Activated T-cell treated with anti-CD3 and anti-CD28 coated beads for 4 hours (primary cell): Measurements from ENCODE around the gene ADAMTSL3.

Experiments
- DNase-seq: peaks from one replicate; pipeline ENCODE4 v3.0.0-alpha.2; 2020

Gene ADAMTSL3

GRCh38 chr15:83653639-83654378 is at the start of gene ADAMTSL3:
Gene ADAMTSL3 (plus strand): TSS chr15:83654123. CDS start chr15:83655762, 1,639 bp downstream.
- no peak for DNase-seq

- DNase-seq, result no peak
Measured at GRCh38 chr15:83604549-83604948, 49.4 kb upstream of the ADAMTSL3 start.

GRCh38 chr15:83605111-83605945 is 48.6 kb upstream of the ADAMTSL3 start:
- no peak for DNase-seq

DNA sequence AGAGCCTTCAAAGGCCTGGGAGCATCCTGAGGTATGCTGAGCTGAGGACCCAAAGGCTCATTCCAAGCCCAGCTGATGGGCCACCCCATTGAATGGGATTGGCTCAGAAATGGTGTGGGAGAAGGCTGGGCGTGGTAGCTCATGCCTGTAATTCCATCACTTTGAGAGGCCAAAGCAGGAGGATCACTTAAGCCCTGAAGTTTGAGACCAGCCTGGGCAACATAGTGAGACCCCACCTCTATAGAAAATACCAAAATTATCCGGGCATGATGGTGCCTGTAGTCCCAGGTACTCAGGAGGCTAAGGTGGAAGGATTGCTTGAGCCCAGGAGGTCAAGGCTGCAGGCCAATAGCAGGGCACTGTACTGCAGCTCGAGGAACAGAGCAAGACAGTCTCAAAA is 43.8 kb upstream of the ADAMTSL3 start:
- DNase-seq, result no peak

- DNase-seq, result no peak
Measured at GRCh38 chr15:83610901-83611685, 42.8 kb upstream of the ADAMTSL3 start.

DNA sequence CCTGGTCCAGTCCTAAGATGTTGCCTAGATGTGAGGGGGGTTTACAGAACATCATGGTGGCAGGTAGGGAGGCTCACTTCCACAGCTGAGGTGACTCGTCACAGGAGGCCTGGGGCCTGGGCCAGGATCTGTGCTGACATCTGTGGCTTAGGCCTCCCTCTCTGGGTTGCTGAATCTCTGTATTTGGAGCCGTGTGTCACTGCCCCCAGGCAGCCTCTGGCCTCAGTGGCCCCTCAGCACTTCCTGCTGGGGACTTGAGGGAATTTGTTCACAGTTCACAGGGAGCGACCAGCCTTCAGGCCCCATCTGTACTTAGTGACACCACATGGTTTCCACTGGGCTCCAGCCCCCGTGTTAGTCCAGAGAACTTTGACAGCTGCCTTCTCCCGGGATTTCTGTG is 41.7 kb upstream of the ADAMTSL3 start:
- no peak for DNase-seq

GRCh38 chr15:83612898-83613635 is 40.9 kb upstream of the ADAMTSL3 start:
- no peak for DNase-seq

- DNase-seq, result no peak
Measured at GRCh38 chr15:83613714-83614113, 40.2 kb upstream of the ADAMTSL3 start.

GRCh38 chr15:83616840-83617239 is 37.1 kb upstream of the ADAMTSL3 start:
- no peak for DNase-seq

GRCh38 chr15:83626171-83626802 is 27.6 kb upstream of the ADAMTSL3 start:
- no peak for DNase-seq

DNA sequence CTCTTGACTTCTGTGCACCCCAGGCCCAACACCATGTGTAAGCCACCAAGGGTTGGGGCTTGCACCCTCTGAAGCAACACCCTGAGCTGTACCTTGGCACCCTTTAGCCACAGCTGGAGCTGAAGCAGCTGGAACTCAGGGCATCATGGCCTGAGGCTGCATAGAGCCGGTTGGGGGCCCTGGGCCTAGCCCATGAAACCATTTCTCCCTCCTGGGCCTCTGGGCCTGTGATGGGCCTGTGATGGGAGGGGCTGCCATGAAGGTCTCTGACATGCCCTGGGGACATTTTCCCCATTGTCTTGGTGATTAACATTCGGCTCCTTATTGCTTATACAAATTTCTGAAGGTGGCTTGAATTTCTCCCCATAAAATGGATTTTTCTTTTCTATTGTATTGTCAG is 22.4 kb upstream of the ADAMTSL3 start:
- DNase-seq, result no peak

DNA sequence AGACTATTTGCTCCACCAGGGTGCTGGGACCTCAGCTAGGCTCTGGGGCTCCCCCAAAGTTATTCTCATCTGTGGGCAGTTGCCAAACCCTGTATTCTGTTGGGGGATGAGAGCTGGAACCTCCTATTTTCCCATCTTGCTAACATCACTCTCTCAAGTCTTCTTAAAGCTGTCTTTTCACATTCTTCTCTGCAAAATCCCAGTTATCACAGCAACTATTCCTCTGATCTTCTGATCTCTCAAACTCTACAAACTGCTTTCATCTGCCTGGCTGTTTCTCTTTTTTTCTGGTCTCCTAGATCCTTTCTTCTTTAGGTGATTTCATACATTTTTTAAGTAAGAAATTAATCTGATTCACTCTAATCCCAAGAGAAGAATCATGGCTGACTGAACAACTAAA is 10.7 kb upstream of the ADAMTSL3 start:
- DNase-seq, result no peak

- no peak for DNase-seq
Measured at GRCh38 chr15:83644439-83644838, 9.5 kb upstream of the ADAMTSL3 start.

GRCh38 chr15:83650831-83651230 is 3.1 kb upstream of the ADAMTSL3 start:
- no peak for DNase-seq

DNA sequence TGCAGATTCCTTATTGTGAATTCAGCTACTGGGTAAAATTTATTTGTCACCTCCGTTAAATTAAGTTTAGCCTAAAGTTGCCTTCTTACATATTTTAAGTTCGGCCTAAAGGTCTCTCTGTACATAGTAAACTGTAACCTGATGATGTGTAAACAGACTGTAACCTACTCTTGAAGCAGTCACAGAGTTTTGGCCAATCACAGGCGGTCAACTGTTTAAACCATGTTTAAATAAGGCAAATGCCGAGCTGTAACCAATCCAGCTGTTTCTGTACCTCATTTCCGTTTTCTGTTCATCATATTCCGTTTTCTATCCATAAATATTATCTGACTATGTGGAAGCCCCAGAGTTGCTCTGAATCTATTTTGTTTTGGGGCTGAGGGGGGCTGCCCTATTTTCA is 2.4 kb upstream of the ADAMTSL3 start:
- no peak for DNase-seq

DNA sequence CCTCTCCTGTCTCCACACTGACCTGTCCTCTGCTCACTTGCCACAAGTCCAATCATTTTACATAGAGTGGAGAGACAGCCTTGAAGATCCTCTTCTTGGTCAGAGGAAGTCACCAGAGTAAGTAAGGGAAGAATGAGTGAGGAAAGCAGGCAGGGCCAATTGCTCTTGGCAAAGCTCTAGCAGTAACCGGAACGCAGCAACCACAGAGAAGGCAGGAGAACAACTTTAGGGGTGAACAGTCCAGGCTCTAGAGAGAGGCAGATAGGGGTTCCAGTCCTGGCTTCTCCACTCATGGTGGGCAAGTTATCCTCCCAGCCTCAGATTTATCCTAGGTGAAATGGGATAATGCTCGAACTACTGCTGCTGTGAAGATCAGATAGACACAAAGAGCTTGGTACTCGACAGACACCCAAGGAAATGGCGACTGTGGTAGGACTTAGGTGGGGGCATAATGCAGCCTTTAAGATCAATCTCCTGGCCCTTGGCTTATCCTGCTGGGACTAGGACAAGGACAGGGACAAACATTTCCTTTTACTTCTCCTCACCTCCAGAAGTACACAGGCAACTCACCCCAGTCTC is 1.2 kb upstream of the ADAMTSL3 start:
- DNase-seq, result no peak

DNA sequence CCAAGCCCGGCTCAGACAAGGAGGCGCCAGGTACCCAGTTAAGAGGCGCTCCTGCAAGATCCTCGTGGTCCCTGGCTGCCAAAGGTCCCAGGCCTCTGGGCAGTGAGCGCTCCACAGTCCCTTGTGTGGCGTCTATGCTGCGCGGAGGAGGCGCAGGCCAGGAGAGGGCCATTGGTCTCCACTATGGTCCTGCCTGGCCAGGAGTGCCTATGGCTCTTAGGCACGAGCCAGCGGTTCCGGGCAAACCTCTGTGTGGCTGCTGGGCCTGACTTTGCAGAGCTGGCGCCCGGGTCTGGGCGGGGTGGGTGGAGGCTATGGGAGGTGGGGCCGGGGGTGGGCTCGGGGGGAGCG is 660 bp upstream of the ADAMTSL3 start:
- no peak for DNase-seq

DNA sequence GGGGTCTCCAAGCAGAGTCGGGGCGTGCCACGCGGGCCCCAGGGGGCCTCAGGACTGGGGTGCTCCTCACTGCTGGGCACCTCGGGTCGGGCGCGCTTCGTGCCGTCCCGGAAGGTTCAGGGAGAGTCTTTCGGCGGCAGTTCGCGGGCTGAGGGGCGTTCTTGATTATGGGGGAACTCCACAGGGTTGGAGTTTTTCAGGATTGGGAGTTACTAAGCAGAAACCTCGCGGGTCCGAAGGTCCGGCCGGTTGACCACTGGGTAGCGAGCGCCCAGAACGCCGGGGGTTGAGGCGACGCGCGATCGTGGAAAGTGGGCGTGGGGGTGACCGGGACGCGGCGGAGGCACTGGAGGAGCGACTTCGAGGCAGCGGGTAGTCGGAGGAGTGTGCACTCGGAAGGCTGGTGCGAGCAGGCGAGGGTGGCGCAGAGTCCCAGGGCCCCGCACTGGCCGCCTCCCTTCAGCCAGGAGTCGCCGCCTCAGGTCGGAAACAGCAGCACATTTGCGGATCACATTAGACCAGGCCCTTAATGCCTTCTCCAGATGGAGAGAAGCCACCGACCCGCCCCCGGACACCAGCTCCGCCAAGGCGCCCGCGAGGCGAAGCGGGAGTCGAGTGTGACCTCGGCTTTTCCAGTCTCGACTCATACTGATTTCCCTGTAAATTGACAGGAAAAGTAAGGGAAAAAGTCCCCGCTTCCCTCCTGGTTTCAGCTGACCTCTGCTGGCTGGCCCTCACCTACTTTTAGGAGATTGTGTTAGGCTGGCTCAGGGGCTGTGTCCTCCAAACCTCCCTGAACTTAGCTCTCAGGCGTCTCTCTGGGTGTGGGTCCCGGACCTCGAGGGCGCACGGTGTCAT is 685 bp downstream of the ADAMTSL3 start:
- no peak for DNase-seq

DNA sequence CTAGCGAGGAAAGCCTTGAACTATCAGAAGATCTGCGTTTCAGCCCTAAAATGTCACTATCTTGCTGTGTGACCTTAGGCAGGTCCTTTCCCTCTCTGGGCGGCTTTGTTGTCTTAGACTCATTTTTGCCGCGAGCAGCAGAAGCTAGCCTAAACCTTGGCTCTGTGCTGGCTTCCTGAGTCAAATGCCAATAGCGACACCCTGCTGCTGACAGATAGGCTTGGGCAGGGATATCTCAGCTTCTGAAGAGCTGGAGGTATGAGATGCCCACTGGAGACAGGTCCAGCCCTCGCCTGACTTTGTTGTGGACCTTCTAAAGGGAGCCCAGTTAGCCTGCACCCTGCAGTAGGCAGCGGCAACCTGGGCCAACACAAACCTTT is 1.3 kb downstream of the ADAMTSL3 start:
- no peak for DNase-seq

DNA sequence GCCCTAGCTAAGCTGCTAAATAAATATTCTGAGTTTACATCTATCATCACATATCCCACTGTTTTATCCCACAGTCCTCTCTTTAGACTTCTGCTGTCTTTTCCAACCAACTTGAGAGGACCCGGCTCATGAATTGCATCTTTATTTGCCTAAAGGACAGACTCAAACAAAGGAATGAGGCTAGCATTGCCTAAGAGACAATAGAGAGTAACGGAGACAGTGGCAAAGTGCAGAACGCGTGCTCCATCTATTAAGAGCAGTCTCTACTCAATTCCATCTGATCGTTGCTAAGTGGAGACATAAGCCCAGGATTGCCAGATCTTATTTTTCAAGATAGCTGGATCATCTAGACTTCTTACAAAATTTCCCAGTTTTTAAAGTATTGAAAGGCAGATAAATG is 2.3 kb downstream of the ADAMTSL3 start:
- no peak for DNase-seq

DNA sequence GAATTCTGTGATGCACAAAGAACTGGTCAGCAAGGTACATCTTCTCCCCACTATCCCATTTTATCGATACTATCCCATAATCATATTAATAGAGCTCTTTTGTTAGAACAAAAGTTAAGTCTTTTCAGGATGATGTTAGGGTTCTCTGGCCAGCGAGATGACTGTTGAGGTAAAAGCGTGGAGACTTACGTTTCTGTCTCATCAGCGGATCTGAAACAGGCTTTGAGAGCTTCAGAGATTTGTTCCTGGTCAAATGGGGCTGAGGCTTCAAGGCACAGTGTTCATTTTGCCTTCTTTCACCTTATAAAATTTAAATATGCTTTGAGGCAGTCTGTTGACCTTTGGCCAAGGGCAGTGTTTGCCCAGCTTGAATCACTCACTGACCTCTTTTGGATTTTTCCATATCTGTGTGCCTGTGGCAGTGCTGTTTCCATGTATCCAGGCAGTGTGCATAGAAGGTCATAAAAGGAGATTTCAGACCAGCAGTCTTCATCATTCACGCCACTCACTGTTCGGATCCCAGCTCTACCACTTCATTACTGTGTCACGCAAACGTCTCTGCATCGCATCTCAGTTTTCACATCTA is 3.1 kb downstream of the ADAMTSL3 start:
- DNase-seq, result no peak
